Measurements from ENCODE around the gene PRTG. TPM values are rescaled to one million over a fixed set of nuclear protein-coding genes. Genes with fewer than 3 reads are reported as not detected.

Gene PRTG
- total and polyA plus RNA-seq, 2 experiments from 2014 or later = 0.63 to 3.4 TPM

DNA sequence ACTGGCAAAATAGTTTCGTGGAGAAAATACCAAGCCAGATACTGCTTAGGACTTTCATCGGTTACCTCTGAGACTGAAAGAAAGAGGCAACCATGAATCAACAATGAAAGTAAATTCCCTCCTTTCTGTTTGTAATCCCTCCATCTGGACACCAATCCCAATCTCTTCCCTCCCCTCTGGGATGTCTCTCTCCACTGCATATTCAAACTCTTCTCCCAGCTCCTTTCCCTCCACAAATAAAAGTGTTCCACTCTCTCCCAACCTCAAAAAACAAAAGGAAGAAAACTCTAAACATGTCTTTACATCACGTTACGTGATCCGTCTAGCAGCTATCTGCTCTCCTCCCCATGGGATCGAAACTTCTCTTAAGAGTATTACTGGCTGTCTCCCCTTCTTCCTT is 55.2 kb downstream of the PRTG start:
- TF ChIP-seq ZNF114 (CRISPR knock-in tag; IDR thresholded peaks at IDR 0.05) (no peak), STAT1 (IDR thresholded peaks at IDR 0.05; ENCODE audit: unreplicated experiment) (no peak), NANOG (IDR thresholded peaks at IDR 0.05; ENCODE audit: borderline replicate concordance) (no peak), CREB1 (CRISPR knock-in tag; IDR thresholded peaks at IDR 0.05; ENCODE audit: low read depth) (no peak), POLR2AphosphoS5 (IDR thresholded peaks at IDR 0.05; ENCODE audit: low read depth) (no peak), JUNB (IDR thresholded peaks at IDR 0.05; ENCODE audit: unreplicated experiment) (no peak), EZH2phosphoT487 (IDR thresholded peaks at IDR 0.05; ENCODE audit: unreplicated experiment) (no peak), ZNF331 (CRISPR knock-in tag; IDR thresholded peaks at IDR 0.05; ENCODE audit: low read depth) (no peak), EZH2 (IDR thresholded peaks at IDR 0.05; ENCODE audit: low read depth, unreplicated experiment) (no peak)
- TF ChIP-seq, protein P1, sequence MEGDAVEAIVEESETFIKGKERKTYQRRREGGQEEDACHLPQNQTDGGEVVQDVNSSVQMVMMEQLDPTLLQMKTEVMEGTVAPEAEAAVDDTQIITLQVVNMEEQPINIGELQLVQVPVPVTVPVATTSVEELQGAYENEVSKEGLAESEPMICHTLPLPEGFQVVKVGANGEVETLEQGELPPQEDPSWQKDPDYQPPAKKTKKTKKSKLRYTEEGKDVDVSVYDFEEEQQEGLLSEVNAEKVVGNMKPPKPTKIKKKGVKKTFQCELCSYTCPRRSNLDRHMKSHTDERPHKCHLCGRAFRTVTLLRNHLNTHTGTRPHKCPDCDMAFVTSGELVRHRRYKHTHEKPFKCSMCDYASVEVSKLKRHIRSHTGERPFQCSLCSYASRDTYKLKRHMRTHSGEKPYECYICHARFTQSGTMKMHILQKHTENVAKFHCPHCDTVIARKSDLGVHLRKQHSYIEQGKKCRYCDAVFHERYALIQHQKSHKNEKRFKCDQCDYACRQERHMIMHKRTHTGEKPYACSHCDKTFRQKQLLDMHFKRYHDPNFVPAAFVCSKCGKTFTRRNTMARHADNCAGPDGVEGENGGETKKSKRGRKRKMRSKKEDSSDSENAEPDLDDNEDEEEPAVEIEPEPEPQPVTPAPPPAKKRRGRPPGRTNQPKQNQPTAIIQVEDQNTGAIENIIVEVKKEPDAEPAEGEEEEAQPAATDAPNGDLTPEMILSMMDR (conservative IDR thresholded peaks at IDR 0.05; ENCODE audit: low read depth in 2 of 2) = no peak
- TF ChIP-seq, protein P2, sequence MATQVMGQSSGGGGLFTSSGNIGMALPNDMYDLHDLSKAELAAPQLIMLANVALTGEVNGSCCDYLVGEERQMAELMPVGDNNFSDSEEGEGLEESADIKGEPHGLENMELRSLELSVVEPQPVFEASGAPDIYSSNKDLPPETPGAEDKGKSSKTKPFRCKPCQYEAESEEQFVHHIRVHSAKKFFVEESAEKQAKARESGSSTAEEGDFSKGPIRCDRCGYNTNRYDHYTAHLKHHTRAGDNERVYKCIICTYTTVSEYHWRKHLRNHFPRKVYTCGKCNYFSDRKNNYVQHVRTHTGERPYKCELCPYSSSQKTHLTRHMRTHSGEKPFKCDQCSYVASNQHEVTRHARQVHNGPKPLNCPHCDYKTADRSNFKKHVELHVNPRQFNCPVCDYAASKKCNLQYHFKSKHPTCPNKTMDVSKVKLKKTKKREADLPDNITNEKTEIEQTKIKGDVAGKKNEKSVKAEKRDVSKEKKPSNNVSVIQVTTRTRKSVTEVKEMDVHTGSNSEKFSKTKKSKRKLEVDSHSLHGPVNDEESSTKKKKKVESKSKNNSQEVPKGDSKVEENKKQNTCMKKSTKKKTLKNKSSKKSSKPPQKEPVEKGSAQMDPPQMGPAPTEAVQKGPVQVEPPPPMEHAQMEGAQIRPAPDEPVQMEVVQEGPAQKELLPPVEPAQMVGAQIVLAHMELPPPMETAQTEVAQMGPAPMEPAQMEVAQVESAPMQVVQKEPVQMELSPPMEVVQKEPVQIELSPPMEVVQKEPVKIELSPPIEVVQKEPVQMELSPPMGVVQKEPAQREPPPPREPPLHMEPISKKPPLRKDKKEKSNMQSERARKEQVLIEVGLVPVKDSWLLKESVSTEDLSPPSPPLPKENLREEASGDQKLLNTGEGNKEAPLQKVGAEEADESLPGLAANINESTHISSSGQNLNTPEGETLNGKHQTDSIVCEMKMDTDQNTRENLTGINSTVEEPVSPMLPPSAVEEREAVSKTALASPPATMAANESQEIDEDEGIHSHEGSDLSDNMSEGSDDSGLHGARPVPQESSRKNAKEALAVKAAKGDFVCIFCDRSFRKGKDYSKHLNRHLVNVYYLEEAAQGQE (IDR thresholded peaks at IDR 0.05; ENCODE audit: unreplicated experiment) = no peak
- TF ChIP-seq, protein P3, sequence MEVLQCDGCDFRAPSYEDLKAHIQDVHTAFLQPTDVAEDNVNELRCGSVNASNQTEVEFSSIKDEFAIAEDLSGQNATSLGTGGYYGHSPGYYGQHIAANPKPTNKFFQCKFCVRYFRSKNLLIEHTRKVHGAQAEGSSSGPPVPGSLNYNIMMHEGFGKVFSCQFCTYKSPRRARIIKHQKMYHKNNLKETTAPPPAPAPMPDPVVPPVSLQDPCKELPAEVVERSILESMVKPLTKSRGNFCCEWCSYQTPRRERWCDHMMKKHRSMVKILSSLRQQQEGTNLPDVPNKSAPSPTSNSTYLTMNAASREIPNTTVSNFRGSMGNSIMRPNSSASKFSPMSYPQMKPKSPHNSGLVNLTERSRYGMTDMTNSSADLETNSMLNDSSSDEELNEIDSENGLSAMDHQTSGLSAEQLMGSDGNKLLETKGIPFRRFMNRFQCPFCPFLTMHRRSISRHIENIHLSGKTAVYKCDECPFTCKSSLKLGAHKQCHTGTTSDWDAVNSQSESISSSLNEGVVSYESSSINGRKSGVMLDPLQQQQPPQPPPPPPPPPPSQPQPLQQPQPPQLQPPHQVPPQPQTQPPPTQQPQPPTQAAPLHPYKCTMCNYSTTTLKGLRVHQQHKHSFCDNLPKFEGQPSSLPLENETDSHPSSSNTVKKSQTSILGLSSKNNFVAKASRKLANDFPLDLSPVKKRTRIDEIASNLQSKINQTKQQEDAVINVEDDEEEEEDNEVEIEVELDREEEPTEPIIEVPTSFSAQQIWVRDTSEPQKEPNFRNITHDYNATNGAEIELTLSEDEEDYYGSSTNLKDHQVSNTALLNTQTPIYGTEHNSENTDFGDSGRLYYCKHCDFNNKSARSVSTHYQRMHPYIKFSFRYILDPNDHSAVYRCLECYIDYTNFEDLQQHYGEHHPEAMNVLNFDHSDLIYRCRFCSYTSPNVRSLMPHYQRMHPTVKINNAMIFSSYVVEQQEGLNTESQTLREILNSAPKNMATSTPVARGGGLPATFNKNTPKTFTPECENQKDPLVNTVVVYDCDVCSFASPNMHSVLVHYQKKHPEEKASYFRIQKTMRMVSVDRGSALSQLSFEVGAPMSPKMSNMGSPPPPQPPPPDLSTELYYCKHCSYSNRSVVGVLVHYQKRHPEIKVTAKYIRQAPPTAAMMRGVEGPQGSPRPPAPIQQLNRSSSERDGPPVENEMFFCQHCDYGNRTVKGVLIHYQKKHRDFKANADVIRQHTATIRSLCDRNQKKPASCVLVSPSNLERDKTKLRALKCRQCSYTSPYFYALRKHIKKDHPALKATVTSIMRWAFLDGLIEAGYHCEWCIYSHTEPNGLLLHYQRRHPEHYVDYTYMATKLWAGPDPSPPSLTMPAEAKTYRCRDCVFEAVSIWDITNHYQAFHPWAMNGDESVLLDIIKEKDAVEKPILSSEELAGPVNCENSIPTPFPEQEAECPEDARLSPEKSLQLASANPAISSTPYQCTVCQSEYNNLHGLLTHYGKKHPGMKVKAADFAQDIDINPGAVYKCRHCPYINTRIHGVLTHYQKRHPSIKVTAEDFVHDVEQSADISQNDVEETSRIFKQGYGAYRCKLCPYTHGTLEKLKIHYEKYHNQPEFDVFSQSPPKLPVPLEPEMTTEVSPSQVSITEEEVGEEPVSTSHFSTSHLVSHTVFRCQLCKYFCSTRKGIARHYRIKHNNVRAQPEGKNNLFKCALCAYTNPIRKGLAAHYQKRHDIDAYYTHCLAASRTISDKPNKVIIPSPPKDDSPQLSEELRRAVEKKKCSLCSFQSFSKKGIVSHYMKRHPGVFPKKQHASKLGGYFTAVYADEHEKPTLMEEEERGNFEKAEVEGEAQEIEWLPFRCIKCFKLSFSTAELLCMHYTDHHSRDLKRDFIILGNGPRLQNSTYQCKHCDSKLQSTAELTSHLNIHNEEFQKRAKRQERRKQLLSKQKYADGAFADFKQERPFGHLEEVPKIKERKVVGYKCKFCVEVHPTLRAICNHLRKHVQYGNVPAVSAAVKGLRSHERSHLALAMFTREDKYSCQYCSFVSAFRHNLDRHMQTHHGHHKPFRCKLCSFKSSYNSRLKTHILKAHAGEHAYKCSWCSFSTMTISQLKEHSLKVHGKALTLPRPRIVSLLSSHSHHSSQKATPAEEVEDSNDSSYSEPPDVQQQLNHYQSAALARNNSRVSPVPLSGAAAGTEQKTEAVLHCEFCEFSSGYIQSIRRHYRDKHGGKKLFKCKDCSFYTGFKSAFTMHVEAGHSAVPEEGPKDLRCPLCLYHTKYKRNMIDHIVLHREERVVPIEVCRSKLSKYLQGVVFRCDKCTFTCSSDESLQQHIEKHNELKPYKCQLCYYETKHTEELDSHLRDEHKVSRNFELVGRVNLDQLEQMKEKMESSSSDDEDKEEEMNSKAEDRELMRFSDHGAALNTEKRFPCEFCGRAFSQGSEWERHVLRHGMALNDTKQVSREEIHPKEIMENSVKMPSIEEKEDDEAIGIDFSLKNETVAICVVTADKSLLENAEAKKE (CRISPR knock-in tag; IDR thresholded peaks at IDR 0.05) = no peak
- TF ChIP-seq, protein P4, sequence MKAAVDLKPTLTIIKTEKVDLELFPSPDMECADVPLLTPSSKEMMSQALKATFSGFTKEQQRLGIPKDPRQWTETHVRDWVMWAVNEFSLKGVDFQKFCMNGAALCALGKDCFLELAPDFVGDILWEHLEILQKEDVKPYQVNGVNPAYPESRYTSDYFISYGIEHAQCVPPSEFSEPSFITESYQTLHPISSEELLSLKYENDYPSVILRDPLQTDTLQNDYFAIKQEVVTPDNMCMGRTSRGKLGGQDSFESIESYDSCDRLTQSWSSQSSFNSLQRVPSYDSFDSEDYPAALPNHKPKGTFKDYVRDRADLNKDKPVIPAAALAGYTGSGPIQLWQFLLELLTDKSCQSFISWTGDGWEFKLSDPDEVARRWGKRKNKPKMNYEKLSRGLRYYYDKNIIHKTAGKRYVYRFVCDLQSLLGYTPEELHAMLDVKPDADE (IDR thresholded peaks at IDR 0.05) = no peak
- H3K9me3 Mint-ChIP-seq = no peaks in the 10 kb centered on the region
- peaks cover 3% of the 10 kb centered on the region for H3K27me3 Mint-ChIP-seq (ENCODE audit: insufficient read depth, low read depth, poor library complexity)
- peaks cover 15% of the 10 kb centered on the region for H3K4me1 Mint-ChIP-seq
- Histone ChIP-seq H3K79me2 (replicated peaks; ENCODE audit: insufficient read depth) (no peaks in the 10 kb centered on the region), H3K4me1 (ENCODE audit: insufficient read depth) (peaks cover 4% of the 10 kb centered on the region; the same call in 1 of the 2 replicates), H2AFZ (peak overlapping the region; percentile 77), H3K36me3 (ENCODE audit: insufficient read depth) (no peaks in the 10 kb centered on the region), H3K27ac (ENCODE audit: low read depth) (no peak overlapping the region), H4K20me1 (replicated peaks; ENCODE audit: insufficient read depth) (no peaks in the 10 kb centered on the region), H3K27me3 (ENCODE audit: insufficient read depth) (no peaks in the 10 kb centered on the region), H3K9me2 (ENCODE audit: insufficient read depth) (no peaks in the 10 kb centered on the region), H3K4me2 (no peak overlapping the region), H3F3A (replicated peaks; ENCODE audit: low read depth) (no peaks in the 10 kb centered on the region), H3K4me3 (no peak overlapping the region)
- ATAC-seq = no peak
- H3K27ac Mint-ChIP-seq = no peak overlapping the region
- H3K4me3 Mint-ChIP-seq = no peak overlapping the region
- no peak for DNase-seq (ENCODE audit: low spot score)
- no peaks in the 10 kb centered on the region for H3K36me3 Mint-ChIP-seq (ENCODE audit: low read depth)

Data from GM23338 (cell line).